Measurements from ENCODE around the gene C12orf76.
"Not testable (repeated sequence)": the region's sequence is repeated elsewhere in the genome, so short reads cannot be mapped to it uniquely, and the experiment has no call there.

The C12orf76 gene

DNA sequence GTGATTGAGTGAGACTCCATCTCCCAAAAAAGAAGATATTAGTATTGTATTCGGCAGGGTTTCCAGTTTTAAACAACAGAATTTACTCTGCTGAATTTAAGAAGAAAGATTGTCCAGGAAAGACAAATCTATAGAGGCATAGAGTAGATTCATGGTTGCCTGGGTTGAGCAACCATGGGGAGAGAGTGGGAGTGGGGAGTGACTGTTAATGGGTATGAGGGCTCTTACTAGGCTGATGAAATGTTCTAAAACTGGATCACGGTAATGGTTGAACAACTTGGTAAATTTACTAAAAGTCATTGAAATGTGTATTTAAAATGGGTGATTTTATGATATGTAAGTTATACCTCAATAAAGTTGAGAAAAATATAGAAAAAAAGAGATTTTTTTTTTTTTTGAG lies 13.9 kb upstream of the C12orf76 start:
- no peak for DNase-seq

GRCh38 chr12:110059651-110060000 lies 11.3 kb upstream of the C12orf76 start:
- no peak for DNase-seq

DNA sequence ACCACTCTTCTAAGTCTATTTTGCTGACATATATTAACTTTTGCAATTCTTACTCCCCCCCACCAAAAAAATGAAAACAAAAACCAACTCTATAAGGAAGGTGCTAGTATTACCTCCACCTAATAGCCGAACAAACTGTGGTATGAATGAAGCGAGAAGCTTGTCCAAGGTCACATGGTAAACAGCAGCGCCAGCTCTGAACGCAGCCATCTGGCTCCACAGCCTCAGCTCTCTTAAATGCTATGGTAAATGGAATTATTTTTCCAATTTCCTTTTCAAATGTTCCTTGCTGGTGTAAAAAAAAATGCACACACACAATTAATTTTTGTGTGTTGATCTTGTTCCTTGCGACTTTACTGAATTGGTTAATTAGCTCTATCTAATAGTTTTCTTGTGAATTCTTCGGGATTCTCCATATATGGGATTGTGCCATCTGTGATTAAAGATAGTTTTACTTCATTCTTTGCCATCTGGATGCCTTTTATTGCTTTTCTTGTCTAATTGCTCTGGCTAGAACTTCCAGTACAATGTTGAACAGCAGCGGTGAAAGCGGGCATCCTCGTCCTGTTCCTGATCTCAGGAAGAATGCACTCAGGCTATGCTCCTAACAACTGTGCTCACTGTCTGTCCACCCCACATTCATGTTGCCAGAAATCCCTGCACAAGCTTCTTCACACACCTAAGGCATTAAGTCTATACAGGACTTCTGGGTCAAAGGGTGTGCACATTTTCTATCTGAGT lies 10.7 kb upstream of the C12orf76 start:
- DNase-seq = peak; percentile 83

- not testable (repeated sequence) for DNase-seq
Measured at GRCh38 chr12:110056643-110057042, 8.3 kb upstream of the C12orf76 start.

DNA sequence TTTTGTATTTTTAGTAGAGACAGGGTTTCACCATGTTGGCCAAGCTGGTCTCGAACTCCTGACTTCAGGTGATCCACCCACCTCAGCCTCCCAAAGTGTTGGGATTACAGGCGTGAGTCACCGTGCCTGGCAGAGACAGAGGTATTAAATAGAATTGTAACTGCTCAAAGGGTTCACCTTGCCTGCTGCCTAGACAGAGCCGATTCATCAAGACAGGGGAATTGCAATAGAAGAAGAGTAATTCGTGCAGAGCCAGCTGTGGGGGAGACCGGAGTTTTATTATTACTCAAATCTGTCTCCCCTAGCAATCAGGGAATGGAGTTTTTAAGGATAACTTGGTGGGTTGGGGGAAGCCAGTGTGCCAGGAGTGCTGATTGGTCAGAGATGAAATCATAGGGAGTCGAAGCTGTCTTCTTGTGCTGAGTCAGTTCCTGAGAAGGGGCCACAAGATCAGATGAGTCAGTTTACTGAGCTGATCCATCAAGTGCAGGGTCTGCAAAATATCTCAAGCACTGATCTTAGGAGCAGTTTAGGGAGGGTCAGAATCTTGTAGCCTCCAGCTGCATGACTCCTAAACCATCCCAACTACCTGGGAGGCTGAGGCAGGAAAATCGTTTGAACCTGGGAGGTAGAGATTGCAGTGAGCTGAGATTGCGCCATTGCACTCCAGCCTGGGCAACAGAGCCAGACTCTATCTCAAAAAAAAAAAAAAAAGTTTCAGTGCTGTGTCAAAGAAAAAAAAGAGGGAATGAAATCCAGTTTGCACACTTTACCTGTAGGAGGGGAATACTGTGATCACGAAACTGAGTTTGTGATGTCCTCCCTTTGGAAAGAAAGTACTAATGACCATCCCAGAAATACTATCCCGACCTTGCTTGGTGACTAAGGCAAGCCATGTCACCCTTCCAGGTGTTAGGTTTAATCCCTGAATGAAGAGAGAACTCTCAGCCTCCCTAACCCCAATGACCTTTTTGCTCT lies 7.3 kb upstream of the C12orf76 start:
- DNase-seq = not testable (repeated sequence)

- no peak for DNase-seq
Measured at GRCh38 chr12:110050927-110051326, 2.6 kb upstream of the C12orf76 start.

DNA sequence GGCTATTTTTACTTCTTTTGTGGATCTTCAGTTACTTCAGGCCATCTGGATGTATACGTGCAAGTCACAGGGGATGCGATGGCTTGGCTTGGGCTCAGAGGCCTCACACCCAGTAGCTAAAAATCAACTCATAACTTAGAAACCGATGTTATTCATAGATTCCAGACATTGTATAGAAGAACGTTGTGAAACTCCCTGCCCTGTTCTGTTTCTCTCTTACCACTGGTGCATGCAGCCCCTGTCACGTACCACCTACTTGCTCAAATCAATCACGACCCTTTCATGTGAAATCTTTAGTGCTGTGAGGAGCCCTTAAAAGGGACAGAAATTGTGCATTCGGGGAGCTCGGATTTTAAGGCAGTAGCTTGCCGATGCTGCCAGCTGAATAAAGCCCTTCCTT lies 1.3 kb upstream of the C12orf76 start:
- DNase-seq = not testable (repeated sequence)

DNA sequence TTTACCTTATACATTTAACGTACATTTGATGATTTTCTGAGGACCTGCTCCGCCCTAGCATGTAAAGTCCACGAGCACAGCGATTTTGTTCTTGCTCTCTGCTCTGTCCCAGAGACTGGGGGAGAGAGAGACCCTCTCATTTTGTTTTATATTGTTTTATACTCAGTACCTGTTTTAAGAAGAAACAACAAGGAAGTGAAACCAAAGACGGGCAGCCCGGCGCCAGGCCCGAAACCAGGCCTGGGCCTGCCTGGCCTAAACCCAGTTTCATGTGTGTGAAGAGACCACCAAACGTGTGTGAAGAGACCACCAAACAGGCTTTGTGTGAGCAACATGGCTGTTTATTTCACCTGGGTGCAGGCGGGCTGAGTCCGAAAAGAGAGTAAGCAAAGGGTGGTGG lies 712 bp upstream of the C12orf76 start:
- DNase-seq = not testable (repeated sequence)

- DNase-seq = no peak
Measured at GRCh38 chr12:110047297-110047940, 903 bp downstream of the C12orf76 start.

DNA sequence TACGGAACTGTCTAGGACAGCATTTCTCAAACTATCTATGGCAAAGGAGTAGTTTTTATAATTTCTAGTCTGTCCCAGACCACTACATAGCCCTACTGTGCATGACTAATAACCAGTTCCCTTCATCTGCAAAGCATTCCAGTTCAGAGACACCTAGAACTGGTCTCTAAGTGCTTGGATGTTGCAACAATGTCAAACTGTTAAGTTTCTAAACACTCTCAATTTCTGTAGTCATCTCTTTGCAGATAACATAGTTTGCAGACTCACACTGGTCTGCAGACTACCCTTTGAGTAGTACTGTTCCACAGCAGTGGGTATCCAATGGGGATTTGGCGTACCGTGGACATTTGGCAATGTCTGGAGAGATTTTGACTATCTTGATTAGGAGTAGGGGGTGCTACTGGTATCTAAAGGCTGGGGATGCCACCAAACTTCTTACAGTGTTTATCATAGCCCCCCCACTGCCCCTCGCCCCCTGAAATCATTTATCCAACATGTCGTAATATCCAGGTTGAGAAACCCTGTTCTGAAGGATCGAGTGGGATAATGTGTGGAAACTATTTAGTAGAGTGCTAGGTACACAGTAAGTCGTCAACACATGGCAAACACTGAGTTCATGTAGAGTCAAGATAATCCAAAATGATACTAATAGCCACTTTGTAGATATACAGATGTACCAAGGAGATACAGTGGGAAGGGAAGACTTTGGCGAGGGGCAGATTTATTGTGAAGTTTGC lies 1.7 kb downstream of the C12orf76 start:
- no peak for DNase-seq

GRCh38 chr12:110042264-110042663 lies 6.1 kb downstream of the C12orf76 start:
- no peak for DNase-seq

GRCh38 chr12:110039085-110039807 lies 9.1 kb downstream of the C12orf76 start:
- no peak for DNase-seq

DNA sequence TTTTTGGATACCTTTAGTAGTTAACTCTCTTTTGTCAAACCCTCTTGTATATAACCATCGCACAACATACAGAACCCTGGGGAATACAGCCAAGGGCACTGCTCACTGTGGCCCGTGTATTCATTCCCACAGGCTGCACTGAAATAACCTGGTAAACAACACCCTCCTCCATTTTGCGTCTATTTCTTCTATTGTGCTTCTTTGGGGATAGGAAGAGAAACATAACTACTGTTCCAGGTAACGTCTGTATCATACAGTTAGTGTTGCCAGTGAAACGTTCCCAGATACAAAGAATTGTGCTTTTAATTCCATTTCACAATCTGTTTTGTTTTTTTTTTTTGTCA lies 9.6 kb downstream of the C12orf76 start:
- no peak for DNase-seq

DNA sequence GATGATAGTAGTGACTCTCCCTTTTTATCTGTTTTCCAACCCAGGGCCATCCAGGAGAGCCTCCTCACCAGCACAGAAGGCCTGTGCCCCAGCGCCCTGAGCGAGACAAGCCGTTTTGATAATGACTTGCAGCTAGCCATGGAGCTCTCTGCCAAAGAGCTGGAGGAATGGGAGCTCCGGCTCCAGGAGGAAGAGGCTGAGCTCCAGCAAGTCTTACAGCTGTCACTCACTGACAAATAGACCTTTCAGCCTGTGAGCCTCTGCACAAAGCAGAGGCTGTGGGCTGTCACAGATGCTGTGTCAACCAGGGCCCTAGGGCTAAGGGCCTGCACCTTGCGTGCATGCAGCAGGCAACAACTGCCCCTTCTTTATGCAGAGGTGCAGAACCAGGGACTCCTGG lies 11.0 kb downstream of the C12orf76 start:
- no peak for DNase-seq

DNA sequence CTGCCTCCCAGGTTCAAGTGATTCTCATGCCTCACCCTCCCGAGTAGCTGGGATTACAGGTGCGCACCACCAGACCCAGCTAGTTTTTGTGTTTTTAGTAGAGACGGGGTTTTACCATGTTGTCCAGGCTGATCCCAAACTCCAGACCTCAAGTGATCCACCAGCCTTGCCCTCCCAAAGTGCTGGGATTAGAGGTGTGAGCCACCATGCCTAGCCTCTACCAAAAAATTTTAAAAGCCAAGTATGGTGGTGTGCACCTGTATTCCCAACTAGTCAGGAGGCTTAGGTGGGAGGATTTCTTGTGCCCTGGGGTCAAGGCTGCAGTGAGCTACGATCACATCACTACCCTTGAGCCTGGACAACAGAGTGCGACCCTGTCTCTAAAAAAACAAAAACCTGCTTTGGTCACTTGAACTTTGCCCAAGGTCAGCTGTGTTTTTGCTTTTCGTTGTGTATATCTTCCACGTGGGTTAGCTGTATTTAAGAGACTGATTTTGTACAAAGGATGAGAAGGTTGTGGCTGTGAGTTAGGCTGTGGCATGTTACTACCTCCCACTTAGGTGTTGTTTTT lies 12.7 kb downstream of the C12orf76 start:
- no peak for DNase-seq

DNA sequence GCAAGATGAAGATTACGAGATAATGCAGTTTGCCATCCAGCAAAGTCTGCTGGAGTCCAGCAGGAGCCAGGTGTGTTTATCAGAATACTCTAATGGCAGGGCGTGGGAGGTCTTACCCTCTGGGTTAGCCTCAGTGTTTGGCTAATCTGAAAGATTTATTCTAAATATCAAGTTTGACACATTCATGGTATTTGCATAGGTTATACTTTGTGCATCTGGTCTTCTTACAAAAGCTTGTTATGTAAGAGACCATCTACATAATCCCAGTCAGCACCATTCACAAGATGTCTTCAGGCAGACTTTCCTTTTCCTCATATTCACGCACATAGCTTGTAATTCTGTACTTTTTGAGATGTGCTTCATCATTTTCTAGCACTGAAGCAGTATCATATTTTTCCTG lies 14.4 kb downstream of the C12orf76 start:
- no peak for DNase-seq

GRCh38 chr12:110029290-110029815 lies 19.0 kb downstream of the C12orf76 start:
- no peak for DNase-seq

GRCh38 chr12:110028323-110028722 lies 20.0 kb downstream of the C12orf76 start:
- DNase-seq = no peak

GRCh38 chr12:110024051-110024450 lies 24.3 kb downstream of the C12orf76 start:
- no peak for DNase-seq

DNA sequence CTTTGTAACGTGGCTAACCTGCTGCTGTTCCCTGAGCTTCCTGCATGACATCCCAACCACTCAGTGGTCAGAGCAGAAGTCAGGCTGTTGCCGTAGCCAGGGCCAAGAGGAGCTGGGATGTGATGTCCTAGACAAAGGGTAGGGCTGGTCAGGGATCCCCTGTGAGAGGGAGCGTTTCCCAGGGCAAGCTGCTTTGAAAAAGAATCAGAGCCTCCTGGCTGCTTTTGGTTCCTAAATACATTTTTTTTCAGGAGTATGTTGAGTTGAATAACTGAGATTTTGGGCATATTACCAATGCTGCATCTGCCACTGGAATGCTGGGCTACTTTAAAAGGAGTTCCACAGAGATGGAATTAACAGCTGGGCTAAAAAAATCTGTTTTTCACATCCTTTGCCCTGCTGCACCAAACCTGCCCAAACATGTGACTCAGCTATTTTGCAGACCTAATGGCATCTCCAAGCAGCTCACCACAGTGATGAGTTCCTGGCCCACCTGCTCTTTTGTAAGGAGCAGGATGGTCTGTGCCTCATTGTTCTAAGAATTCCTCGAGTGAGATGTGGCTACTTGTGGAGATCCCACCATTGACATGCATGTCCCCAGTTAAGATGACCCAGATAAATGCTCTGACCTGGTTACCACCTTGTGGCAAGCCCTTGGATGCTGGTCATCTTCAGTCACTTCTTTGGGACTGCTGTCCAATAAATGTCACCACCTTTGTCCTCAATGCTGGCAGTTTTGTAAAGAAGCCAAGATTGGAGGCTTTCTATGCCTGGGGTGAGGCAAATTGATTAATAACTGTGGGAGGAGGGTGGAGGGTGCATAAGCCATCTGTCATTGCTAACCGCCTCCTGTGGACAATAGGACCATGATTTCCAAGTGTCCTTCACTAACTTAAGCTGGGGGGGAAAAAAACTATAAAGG lies 25.0 kb downstream of the C12orf76 start:
- peak; percentile 41 for DNase-seq

All from DMS 273 treated with DMSO at 0.1 percent for 48 hours (cell line).